NCI-H345 treated with DMSO at 0.1 percent for 48 hours (cell line): ENCODE data around the gene PHLDA1.

Experiments used
- DNase-seq: peaks from one replicate; lab custom pipeline; 2025; ENCODE audit not compliant: unreplicated experiment; lab: John Stamatoyannopoulos, UW

The PHLDA1 gene

GRCh38 chr12:76038176-76038575 is 6.6 kb upstream of the PHLDA1 start:
- DNase-seq, result no peak

DNA sequence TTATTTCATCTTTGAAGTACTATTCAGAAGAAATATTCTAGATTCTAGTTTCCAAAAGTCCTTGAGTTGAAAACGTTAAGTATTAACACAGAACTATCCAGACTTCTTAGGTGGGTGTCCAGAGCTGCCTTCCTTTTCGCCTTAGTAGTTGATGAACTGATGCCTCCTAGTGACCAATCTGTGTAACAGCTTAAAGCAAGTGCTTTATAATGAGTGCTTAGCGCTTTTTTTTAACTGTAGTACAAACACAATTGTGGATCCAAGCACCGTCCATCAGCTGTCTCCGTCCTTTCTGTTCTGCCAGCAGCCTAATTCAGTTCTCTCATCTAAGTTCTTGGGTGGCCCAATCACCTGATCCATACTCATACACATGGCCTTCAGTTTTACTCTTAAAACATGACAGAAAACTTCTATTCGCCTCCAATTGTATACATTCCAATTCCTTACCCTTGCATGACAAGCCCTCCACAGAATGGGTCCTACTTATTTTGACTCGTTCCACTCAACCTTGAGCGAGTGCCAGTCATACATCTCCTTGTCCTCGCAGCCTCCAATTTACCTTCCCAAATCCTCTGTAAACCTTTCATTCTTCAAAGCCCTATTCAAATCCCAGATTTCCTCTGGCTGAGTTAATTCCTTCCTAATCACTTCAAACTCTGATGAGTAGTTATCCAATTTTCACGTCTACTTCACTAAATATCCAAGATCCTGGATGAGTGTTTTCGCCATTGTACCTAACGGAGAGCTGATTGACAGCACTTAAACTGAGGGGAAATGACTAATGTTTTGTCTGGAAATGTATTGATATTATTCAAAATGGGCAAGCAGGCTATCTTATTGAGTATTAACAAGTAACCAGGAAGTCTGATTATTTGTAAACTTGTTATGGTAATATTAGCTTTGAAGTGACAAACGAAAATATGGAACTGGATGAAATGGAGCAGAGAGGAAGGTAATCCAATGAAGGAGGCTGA is 5.8 kb upstream of the PHLDA1 start:
- peak; percentile 87 for DNase-seq

GRCh38 chr12:76035045-76035444 is 3.5 kb upstream of the PHLDA1 start:
- DNase-seq, result no peak

GRCh38 chr12:76033081-76034011 is 1.8 kb upstream of the PHLDA1 start:
- no peak for DNase-seq

DNA sequence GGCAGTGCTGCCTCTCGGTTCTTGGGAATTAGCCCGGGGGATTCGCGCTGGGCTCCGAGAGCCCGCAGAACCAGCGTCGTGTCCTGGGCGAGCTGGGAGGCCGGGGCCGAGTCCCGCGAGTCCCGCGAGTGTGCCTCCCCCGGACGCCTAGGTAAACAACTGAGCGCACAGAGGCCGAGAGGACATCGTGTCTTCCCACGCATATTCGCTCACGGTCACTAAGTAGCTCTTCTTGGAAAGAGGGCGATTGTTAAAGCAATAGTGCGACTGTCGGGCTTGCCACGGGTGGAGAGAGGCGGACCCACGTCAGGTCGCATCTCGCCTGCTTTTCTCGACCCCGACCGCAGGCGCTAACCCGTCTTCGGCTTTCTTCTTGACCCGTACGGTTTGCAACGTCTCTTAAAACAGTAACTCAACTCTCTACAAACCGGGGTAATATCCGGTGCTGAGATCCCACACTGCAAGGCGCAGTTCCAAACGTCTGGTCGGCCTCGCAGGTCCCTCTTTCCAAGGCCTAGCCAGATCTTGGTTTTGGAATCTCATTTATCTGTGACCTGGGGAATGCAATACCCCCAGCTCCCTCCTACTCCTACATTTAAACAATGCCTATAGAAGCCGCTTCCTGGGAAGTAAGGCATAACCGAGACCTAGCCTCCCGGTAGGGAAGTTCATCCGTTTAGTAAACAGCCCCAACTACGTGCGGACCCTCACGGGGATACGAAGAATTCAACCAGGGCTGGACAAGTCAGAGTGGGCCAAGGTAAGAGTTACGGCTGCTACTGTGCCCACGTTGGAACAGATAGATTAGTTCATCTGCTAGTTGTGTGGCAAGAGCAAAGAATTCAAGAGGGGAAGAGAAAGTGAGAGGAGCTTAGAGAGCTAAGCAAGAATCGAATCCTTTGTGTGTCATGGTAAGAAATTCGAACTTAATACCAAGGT is 736 bp upstream of the PHLDA1 start:
- no peak for DNase-seq

DNA sequence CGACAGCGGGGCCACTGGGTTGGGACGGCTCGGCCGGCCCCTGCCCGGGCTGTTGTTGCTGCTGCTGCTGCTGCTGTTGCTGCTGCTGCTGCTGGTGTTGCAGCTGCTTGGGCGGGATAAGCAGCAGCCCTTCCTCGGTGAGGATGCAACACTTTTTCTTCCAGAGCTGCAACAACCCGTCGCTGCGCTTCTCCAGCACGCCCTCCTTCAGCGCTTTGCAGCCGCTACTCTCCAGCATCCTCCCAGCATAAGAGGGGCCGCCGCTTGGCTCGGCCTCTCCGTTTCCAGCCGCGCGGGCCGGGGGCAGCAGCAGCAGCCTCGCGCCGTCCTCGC is 529 bp downstream of the PHLDA1 start:
- no peak for DNase-seq

DNA sequence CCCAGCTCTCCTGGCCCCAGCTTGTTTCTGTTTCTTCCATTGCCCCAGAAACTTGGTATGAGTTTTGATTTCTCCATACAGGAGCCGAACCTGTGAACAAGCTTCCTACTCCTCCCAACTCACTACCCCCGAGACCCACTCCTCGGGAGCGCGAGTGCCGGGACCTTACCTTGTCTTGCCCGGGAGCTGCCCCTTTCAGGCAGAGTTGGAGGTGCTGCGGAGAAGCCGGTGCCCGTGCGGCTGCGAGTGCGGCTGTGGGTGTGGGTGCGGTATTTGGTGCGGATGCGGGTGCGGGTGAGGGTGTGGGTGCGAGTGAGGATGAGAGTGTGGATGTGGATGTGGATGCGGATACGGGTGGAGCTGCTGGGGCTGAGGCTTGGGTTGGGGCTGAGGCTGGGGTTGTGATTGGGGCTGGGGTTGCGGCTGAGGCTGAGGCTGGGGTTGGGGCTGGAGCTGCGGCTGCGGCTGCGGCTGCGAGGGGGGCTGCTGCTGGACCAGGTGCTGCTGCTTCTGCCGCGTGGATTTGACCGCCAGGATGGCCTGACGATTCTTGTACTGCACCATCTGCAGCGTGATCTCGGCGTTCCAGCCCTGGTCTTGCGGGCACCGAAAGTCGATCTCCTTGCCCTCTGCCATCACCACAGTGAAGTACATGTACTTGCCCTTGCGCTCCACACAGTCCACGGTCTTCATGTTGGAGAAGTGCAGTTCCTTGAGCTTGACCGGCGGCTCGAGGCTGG is 1.1 kb downstream of the PHLDA1 start:
- DNase-seq, result no peak

GRCh38 chr12:76029982-76030340 is 1.6 kb downstream of the PHLDA1 start:
- no peak for DNase-seq

GRCh38 chr12:76028571-76029277 is 2.9 kb downstream of the PHLDA1 start:
- DNase-seq, result no peak

GRCh38 chr12:76026643-76027063 is 4.9 kb downstream of the PHLDA1 start:
- DNase-seq, result no peak

GRCh38 chr12:76025601-76026575 is 5.7 kb downstream of the PHLDA1 start:
- DNase-seq, result no peak

GRCh38 chr12:76024942-76025600 is 6.5 kb downstream of the PHLDA1 start:
- no peak for DNase-seq

- DNase-seq, result no peak
Measured at GRCh38 chr12:76024102-76024781, 7.3 kb downstream of the PHLDA1 start.

GRCh38 chr12:76023069-76023690 is 8.4 kb downstream of the PHLDA1 start:
- DNase-seq, result no peak

GRCh38 chr12:76022506-76022905 is 9.1 kb downstream of the PHLDA1 start:
- no peak for DNase-seq

DNA sequence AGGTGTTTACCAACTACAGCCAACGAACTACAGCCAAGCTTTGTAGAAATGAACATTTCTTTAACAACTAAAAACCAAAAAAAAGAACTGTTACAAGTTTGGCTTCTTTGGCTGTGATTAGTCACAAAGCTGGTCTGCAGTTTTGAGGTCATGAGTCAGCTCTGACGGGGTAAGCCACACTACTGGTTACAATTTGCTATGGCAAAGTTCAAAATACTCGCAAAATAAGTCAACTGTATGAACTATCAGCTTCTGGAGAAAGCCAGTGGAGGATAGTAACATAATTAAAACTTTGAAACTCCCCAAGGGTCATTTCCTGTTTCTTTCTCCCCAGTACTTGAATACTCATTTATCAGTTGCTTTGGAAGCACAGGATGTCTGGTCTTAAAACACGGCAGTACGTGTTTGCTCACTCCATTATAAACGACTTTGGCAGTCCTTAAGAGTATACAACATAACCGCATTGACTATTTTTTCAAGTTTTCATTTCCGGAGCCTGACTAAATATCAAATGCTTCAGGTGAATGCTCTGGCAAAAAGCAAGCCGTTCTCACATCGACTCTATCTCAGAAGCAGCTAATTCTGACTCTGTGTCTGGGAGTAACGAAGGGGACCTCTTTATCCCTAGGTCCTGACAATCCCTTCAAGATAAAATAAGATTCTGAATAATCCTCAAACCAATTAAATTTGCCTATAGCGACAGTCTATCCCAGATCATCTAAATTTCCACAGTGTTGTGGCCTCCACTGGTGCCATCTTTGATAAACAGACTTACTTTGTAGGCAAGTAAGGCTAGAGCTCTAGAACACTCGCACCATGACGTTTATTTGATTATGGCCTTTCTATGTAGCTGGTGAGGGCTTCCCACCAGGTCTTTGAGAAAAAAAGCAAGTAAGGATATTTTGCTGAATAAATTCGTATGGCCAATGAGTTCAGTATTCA is 10.6 kb downstream of the PHLDA1 start:
- no peak for DNase-seq
